GM21390 (cell line): Measurements from ENCODE around the gene DMBT1.

ENCODE experiments used
- ATAC-seq: cut with Tn5 transposase; IDR thresholded peaks from one replicate; pipeline ENCODE4 v1.9.1; 2021; ENCODE audit not compliant: unreplicated experiment

DMBT1 gene

DNA sequence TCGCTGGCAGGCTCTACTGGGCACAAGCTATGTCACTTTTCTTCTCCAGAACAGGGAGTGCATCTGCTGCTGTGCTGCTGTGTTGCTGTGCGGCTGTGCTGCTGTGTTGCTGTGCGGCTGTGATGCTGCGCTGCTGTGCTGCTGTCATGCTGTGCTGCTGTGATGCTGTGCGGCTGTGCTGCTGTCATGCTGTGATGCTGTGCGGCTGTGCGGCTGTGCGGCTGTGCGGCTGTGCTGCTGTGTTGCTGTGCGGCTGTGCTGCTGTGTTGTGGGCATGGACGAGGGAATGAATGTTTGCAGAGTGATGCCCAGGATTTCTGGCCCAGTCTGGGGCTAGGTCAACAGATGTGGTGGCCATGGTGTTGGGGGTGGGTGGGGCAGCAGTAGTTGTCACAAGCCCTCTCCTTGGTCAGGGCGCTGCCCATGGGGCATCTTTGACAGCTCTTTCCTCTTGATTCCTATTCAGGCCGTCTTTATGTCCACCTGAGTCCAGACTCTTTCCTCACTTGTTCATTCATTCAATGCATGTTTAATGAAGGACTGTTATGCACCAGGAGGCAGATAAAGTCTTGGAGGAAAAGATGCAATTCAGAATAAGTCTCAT lies 83.5 kb downstream of the DMBT1 start:
- no peak for ATAC-seq

DNA sequence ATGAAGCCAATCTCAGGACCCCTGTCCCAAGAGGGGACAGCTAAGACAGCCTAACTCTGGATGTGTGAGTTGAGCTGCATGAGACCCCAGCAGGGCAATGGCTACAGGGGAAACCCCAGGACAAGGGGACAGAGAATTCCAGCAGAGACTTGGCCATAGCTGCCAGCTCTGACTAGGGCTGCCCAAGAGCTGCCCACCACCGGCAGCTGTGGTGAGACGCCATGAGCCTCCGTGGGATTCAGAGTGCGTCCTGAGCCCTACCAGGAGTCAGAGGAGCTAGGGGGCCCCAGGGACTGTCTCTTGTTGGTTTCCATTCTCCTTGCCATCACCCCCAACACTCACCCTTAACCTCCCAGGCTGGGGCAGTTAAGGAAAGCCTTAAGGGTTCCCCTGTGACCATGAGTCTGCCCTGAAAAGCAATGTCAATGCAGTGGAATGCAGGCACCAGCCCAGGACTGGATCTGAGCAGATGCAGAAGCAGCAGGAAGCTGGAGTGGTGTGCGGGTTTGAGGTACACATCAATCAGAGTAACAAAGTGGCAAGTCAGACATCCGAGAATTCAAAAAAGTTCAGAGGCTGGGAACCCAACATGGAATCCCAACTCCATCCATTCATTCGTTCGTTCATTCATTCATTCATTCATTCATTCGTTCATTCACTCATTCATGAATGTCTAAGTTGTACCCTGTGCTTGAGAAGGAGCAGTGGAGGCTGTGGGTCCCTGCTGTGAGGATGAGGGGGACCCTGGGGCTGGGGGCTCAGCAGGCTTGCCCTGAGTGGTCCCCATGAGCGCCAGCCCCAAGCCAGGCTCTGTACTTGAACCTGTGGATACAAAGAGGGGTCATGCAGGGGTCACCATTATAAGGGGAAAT lies 86.2 kb downstream of the DMBT1 start:
- ATAC-seq, result no peak

DNA sequence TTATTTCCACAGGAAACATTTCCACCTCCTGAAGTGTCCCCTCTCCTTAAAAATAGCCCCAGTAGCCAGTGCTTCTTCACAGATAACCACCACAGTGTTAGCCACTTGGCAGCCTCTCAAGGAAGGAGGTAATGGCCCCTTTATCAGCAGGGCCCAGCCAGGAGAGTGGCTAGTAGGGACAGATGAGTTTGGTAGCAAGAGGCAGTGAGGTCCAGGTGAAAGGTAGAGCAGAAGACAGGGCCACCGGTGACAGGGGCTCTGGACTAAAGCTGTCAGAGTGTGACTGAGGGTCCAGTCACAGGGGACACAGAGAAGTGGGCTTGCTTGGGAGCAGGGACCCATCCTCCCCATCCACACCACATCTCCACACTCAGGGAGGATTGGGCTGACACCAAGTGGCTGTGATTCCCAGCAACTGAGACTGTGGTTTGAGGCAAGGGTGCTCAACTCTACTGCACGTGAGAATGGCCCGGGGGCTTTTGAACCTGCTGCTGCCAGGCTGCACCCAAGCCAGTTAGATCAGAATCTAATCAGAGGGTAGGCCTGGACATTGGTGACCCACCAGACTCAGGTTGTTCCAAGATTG lies 86.9 kb downstream of the DMBT1 start:
- no peak for ATAC-seq

DNA sequence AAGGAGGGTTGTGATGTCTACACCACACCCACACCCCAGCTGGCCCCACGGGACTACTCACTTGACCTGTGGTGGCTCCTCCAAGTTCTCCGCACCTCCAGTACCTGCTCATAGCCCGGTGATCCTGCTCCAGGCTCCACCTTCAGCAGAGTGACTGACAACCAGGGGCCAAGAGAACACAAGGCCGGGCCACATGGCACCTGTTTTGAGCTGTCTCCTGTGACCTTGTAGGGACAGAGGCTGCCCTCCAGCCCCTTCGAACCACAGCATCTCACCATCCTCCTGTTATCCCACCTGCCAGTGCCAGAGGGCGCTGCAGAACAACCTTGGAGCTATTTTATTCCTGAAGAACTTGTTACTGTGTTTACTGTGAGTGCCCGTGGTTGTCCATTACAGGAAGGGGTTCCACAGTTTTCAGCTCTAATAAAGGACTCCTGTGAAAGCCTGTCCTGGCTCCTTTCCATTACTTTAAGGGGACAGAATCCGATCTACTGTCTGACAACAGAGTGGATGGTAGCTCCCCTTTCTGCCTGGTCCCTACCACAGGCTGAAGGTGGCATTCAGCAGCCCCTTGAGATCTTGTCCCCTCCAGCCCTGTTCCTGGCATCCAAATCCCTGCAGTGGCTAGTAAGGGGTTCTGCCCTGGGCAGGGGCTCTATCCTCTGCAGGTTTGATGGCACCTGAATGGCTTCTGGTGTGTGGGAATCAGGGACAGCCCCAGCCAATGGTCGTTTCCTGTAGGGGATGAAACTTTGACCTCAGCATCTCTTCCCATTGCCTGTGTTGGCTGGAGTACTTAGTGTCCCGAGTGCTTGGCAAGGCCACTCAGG lies 88.3 kb downstream of the DMBT1 start:
- no peak for ATAC-seq

DNA sequence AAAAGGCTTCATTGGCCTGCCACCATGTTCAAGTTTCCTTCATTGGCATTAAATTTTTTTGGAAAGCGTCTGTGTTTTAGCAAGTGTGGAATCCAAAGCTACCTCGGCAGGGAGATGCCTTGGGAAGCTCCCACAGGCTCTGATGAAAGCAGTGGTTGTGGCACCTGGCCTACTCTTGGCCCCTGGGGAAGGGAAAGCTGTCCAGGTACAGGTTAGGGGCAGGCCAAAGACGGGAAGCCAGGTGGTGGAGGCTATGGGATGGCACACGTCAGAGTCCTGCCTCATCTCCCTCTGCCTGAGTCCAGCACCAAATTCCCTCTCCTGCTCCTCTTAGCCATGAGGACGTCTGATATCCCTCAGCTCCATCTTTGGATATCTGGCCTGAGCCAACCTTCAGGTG lies 89.3 kb downstream of the DMBT1 start:
- ATAC-seq, result no peak

DNA sequence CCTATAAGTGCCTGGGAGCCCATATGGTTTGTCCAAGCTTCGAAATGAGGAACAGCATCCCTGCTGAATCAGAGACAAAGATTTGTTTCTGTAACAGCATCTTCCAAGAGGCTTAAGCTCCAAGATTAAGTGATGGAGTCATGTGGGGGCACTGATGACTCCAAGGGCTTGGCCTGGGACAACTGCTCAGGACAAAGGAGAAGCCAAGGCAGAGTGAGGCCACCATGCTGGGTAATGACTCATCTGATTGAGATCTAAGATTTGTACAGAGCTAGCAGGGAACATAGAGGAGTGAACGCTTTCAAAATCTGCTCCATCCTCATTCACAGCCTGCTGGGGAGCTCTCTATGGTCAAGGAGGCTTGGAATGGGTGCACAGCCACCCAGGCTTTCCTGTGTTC lies 89.8 kb downstream of the DMBT1 start:
- ATAC-seq, result no peak

DNA sequence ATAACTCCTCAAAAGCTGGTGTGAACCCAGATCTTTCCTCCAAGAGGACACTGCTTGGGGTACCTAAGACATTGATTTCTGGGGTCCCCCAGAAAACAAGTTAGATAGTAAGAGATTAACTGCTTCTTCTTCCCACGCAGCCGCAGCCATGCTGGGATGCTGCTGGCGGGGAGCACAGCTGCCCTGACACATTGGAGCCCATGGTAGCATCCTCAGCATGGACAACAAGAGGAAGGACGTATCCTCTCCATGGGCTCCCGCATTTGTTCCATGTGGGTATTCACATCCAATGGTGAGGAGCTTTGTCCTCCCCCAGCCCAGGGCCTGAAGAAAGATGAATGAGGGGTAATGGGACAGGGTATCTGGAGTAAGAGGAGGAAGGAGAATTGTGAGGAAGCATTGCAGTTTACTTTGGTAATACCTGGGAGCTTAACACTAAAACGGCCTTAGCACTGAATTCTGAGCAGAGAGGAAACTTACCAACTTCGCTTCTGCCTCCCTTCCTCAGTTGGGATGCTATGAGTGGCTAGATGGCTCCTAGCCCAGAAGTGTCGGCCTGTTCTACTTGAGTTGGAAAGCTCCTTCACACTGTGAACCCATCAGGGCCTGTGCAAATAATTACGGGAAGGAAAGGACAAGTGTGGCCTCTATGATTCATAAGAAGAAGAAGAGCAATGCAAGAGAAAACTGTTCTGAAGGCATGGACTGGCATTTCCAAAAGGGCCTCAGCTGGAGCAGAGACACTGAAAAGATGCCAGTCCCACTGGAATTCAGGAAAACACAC lies 95.2 kb downstream of the DMBT1 start:
- no peak for ATAC-seq

DNA sequence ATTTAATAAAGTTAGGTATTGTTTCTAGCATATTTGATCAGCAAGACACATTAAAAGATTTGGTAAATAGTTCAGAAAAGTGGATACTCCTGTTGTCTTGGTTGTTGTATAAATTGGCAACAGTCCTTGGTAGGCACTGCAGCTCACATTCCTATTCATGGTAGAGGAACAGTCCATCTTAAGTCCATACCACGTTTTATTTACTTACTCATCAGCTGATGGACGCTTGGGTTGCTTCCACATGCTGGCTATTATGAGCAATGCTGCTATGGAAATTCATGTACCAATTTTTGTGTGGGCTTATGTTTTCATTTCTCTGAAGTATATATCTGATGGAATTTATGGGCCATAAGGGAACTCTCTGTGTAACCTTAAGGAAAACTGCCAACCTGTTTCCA lies 95.8 kb downstream of the DMBT1 start:
- ATAC-seq, result no peak

DNA sequence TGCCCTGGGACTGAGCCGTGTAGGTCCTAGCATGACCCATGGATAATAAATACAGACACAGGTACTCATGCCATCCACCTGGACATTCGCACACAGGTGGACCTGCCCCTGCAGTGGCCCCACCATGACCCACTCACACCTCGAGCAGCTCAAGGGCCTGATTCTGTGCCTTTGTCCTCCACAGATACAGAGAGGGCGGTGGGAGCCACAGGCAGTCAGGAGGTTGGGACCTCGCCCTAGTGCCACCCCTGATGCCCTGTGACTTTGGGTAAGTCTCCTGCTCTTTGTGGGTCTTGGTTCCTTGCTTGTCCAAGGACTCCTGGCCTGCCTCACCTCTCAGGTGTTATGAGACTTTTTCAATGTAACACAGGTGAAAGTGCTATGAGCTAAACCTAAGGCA lies 96.2 kb downstream of the DMBT1 start:
- no peak for ATAC-seq

DNA sequence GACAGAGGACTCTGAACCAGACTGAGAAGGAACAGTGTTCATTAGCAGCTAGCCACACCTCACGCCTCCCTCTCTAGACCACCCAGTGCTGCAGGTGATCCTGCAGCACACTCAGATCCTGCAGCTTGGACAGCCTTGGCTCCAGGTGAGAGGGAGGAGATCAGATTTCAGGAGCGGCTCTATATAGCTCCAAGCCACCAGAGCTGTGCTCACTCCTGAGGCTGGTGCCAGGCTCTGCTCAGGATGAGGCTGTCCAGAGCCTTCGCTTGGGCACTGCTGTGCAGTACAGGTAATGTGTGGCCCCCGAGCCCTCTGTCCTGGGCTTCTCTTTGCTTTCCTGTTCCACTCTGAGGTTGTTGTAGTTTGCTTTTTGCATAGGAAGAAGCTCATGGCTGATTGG lies 96.7 kb downstream of the DMBT1 start:
- ATAC-seq, result no peak

DNA sequence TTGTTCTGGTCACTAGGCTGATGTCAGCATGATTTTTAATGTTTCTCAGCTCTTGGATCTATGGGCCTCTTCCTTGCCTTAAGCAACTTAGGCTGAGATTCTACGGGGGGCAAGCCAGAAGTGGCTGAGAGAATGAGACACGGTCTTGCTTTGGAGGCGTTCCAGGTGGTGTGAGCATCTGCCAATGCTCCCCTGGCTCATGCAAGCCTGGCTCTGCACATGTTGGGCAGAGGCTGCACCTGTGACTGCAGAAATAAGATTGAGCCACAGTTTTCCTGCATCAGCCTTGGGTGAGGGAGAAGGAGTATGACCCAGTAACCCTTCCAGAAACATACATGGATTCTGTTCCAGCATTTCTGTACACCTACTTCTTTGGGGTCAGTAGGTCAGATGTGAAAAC lies 97.2 kb downstream of the DMBT1 start:
- ATAC-seq, result no peak

DNA sequence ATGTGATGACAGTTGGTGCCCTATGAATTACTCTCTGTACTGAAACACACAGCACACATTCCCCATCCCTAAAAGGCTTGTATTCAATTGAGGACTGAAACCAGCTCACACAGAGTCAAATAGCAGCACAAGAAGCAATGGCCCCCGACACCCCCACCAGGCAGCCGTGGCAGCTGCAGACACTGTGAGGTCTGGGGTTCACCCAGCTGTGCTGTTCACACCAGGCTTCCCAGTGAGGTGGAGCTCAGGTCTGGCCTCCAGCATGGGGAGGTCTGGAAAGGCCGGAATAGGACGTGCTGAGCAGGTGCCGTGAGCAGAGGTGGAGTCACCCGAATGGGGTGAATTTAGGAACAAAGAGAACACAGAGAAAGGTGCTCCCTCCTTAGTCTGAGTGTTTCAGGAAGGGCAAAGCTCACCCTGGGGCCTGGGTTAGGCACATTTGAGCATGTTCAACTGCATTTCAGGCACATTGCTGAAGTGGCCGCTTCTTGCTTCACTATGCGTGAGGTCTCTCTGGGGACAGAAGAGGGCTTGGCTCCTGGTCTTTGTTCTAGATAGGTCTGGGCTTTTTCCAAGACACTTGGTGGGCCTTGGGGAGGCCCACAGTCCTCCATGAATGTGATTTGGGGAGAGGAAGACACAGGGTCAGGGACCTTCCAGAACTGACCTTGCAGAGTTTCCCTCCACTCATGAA lies 97.9 kb downstream of the DMBT1 start:
- ATAC-seq, result no peak

DNA sequence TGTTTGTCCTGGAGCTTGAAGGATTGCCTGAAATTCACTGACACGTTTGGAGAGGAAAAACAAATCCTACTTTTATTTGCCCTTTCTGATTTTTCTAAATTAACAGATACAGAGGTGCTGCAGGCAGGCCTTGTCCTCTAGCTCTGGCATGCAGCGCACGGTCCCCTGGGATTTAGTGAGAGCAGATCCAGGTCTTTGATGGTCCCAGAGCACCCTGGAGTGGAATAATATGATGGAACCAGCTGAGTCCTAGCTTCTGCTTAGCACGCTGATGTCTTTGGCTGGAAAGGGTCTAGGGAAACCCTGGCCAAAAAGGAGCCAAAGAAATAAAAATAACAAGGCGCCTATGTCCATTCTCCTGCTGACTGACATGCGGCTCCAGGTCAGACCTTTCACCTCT lies 98.6 kb downstream of the DMBT1 start:
- ATAC-seq, result no peak

DNA sequence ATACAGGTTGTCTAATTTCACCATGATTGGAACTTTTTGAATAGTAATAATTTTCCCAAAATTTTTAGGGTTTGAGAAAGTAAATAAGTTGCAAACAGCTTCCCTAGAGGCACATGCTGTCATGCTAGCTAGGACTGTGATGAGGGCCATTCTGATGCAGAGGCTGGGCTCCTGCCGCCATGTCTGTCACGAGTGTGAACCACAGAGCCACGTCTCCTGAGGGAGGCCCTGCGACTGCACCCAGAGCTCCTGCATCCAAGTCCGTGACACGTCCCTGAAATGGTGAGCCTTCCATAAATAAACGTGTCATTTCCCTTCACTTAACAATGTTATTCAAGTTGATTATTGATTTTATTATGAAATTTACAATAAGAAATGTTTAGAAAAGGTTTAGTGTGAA lies 99.1 kb downstream of the DMBT1 start:
- ATAC-seq, result no peak

DNA sequence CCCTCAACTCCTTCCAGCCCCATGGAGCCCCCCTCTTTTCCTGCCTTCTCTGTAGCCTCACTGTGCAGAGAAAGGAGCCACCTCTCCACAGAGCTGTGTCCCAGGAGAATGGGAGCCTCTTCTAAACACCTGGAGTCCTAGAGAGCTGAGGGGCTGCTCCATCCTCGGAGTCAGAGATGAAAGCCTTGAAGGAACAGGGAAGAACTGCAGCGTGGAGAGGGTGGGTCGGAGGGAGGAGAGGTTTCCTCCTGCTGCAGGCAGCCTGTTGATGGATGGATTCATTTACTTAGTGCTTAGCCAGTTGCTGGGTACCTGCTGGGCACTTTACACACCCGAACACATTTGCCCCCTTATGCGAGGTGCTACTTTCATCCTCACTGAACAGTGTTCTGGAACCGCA lies 100.1 kb downstream of the DMBT1 start:
- ATAC-seq, result no peak

DNA sequence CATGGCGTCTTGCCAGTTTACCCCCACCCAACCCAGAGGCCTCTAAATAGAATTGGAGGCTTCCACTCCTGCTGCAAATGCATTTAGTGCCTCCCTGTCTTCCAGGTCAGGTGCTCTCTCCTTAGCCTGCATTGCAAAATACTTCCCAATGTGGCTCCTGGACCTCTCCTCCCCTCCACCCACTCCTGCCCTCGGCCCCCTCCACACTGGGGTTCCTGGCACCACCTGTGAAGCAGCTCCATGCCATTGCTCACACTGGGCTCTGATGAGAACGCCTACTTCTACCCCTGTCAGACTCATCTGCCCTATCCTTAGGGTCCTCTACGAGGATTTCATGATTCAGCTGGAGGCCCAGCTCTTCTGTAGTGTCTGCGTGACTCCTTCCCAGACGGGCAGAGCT lies 101.7 kb downstream of the DMBT1 start:
- ATAC-seq, result no peak

DNA sequence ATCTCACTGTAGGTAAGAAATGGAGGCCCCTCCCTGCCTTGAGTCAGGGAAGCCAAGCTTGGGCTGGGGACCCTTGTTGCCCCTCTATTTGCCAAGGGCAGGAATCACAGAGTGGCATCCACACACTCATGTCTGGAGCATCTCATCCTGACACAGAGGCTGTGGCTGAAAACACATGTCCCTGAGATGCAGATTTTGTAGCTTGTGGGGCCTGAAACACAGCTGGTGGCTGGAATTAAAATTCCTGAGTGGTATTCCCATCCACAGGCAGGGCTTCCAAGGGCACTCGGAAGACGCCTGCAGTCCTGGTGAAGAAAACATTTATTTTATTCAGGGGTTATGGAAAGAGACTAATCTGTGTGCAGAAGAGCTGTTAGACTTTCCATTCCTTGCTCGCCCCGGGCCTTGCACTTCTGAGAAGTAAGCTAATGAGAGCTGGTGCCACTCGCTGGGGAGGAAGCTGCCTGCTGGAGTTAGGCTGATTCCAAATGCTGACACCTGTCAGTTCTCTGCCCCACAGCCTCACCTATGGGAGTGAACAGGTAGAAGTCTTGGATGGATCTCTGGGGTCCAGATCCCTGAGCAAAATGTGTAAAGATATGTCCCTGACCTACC lies 103.1 kb downstream of the DMBT1 start:
- ATAC-seq, result no peak

DNA sequence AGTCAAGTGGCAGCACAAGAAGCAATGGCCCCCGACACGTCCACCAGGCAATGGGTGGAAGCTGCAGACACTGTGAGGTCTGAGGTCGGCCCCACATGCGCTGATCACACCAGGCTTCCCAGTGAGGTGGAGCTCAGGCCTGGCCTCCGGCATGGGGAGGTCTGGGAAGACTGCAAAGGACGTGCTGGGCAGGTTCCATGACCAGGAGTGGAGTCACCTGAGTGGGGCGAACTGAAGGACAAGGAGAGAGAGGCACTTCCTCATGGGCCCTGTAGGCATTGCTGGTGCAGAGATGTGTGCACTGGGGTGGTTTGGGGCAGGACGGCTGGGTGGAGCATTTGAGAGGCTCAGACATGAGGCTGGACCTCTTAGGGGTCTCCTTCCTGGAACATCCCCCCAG lies 103.9 kb downstream of the DMBT1 start:
- ATAC-seq, result no peak

DNA sequence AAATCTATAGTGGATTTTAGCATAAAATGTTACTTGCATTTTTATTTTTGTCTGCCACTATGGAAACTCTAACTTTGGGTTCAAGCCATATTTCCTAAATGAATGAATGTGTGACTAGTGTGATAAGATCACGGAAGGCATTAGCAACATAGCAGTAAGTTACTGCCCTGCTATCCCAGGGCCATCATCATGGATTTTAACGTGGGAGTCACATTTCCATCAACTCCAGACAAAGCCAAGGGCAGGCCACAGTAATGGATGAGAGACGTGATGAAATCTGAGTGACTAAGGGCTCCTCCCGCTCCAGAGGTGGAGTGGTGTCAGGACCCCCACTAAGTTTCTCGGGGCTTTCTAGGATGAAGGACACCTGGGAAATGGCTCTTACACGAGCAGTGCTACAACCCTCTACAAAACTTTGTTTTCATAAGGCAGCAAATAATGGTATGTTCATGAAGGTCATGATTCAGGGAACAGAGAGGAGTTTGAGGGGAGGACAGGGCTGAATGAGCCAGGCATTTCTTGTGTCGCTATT lies 104.8 kb downstream of the DMBT1 start:
- no peak for ATAC-seq
